Measurements from ENCODE around the gene SNX32.
"Not testable (repeated sequence)": the region's sequence is repeated elsewhere in the genome, so short reads cannot be mapped to it uniquely, and the experiment has no call there.

Gene SNX32

GRCh38 chr11:65888163-65888814, 54.5 kb downstream of the SNX32 start, which contains the start of gene FIBP:
Gene FIBP, minus strand, starts transcription at chr11:65888471. Its CDS starts 53 bp downstream, at chr11:65888418.
- Histone ChIP-seq H3K79me2 (ENCODE audit: insufficient read depth, low read length) (peaks cover 68% of the 10 kb centered on the region), H3F3A (ENCODE audit: low read depth) (no peaks in the 10 kb centered on the region; the same call in 1 of the 2 replicates), H3K9me3 (ENCODE audit: insufficient read depth, low read depth, low read length) (no peaks in the 10 kb centered on the region), H3K36me3 (ENCODE audit: insufficient read depth, low read length) (peaks cover 11% of the 10 kb centered on the region; the same call in 1 of the 2 replicates), H2AFZ (ENCODE audit: low read length) (peak within 1 kb of the TSS; percentile 90), H3K4me1 (ENCODE audit: insufficient read depth, low read length, poor library complexity, severe bottlenecking) (peaks cover 65% of the 10 kb centered on the region), H3K9ac (ENCODE audit: low read depth, low read length, poor library complexity, severe bottlenecking) (peak within 1 kb of the TSS; percentile 82), H3K27me3 (ENCODE audit: insufficient read depth, low read length, poor library complexity, severe bottlenecking) (no peaks in the 10 kb centered on the region), H4K20me1 (ENCODE audit: insufficient read depth, low read length, poor library complexity, severe bottlenecking) (peaks cover 25% of the 10 kb centered on the region), H3K4me3 (ENCODE audit: low read length, poor library complexity, severe bottlenecking) (peak within 1 kb of the TSS; percentile 85), H3K4me2 (ENCODE audit: low read depth, low read length, poor library complexity, severe bottlenecking) (peak within 1 kb of the TSS; percentile 92), H3K9me2 (replicated peaks; ENCODE audit: low read depth, low read length) (no peaks in the 10 kb centered on the region)
- TF ChIP-seq EZH2phosphoT487 (IDR thresholded peaks at IDR 0.05; ENCODE audit: borderline replicate concordance): no peak
- TF ChIP-seq CTCF (conservative IDR thresholded peaks at IDR 0.05; ENCODE audit: low read length): peak; percentile 68

- H3F3A ChIP-seq (ENCODE audit: low read depth): peaks cover 3% of the 10 kb centered on the region; the same call in 1 of the 2 replicates
- no peaks in the 10 kb centered on the region for H3K27me3 ChIP-seq (ENCODE audit: insufficient read depth, low read length, poor library complexity, severe bottlenecking)
- peaks cover 53% of the 10 kb centered on the region for H3K79me2 ChIP-seq (ENCODE audit: insufficient read depth, low read length)
- peak within 1 kb of the TSS; percentile 52 for H2AFZ ChIP-seq (ENCODE audit: low read length)
- no peaks in the 10 kb centered on the region for H3K9me3 ChIP-seq (ENCODE audit: insufficient read depth, low read depth, low read length)
- H3K9ac ChIP-seq (ENCODE audit: low read depth, low read length, poor library complexity, severe bottlenecking): peak within 1 kb of the TSS; percentile 98
- H4K20me1 ChIP-seq (ENCODE audit: insufficient read depth, low read length, poor library complexity, severe bottlenecking): peaks cover 19% of the 10 kb centered on the region
- TF ChIP-seq CTCF (conservative IDR thresholded peaks at IDR 0.05; ENCODE audit: low read length): no peak; the same call in 1 of the 2 replicates
- no peak for TF ChIP-seq EZH2phosphoT487 (IDR thresholded peaks at IDR 0.05; ENCODE audit: borderline replicate concordance)
- H3K4me1 ChIP-seq (ENCODE audit: insufficient read depth, low read length, poor library complexity, severe bottlenecking): peaks cover 62% of the 10 kb centered on the region
- peak within 1 kb of the TSS; percentile 85 for H3K4me3 ChIP-seq (ENCODE audit: low read length, poor library complexity, severe bottlenecking)
- peak within 1 kb of the TSS; percentile 92 for H3K4me2 ChIP-seq (ENCODE audit: low read depth, low read length, poor library complexity, severe bottlenecking)
- no peaks in the 10 kb centered on the region for H3K36me3 ChIP-seq (ENCODE audit: insufficient read depth, low read length)
- H3K9me2 ChIP-seq (replicated peaks; ENCODE audit: low read depth, low read length): no peaks in the 10 kb centered on the region
Observed at GRCh38 chr11:65890324-65891218, 56.8 kb downstream of the SNX32 start, which contains the start of gene CCDC85B. Gene CCDC85B, plus strand, starts transcription at chr11:65890673. Its CDS starts 111 bp downstream, at chr11:65890784.

GRCh38 chr11:65891219-65892136, 57.7 kb downstream of the SNX32 start:
- peaks cover 44% of the 10 kb centered on the region for H3K79me2 ChIP-seq (ENCODE audit: insufficient read depth, low read length)
- H3K9me2 ChIP-seq (replicated peaks; ENCODE audit: low read depth, low read length): no peaks in the 10 kb centered on the region
- H2AFZ ChIP-seq (ENCODE audit: low read length): no peak overlapping the region; the same call in 1 of the 2 replicates
- no peaks in the 10 kb centered on the region for H3K27me3 ChIP-seq (ENCODE audit: insufficient read depth, low read length, poor library complexity, severe bottlenecking)
- peak overlapping the region; percentile 85 for H3K4me3 ChIP-seq (ENCODE audit: low read length, poor library complexity, severe bottlenecking)
- TF ChIP-seq CTCF (conservative IDR thresholded peaks at IDR 0.05; ENCODE audit: low read length): peak; percentile 82
- no peak for TF ChIP-seq EZH2phosphoT487 (IDR thresholded peaks at IDR 0.05; ENCODE audit: borderline replicate concordance)
- no peaks in the 10 kb centered on the region for H3K9me3 ChIP-seq (ENCODE audit: insufficient read depth, low read depth, low read length)
- H3K4me1 ChIP-seq (ENCODE audit: insufficient read depth, low read length, poor library complexity, severe bottlenecking): peaks cover 58% of the 10 kb centered on the region
- no peaks in the 10 kb centered on the region for H3K36me3 ChIP-seq (ENCODE audit: insufficient read depth, low read length)
- peaks cover 3% of the 10 kb centered on the region; the same call in 1 of the 2 replicates for H3F3A ChIP-seq (ENCODE audit: low read depth)
- H3K4me2 ChIP-seq (ENCODE audit: low read depth, low read length, poor library complexity, severe bottlenecking): peak overlapping the region; percentile 92
- peaks cover 19% of the 10 kb centered on the region for H4K20me1 ChIP-seq (ENCODE audit: insufficient read depth, low read length, poor library complexity, severe bottlenecking)
- peak overlapping the region; percentile 98 for H3K9ac ChIP-seq (ENCODE audit: low read depth, low read length, poor library complexity, severe bottlenecking)

GRCh38 chr11:65892137-65892540, 58.4 kb downstream of the SNX32 start:
- H3K4me1 ChIP-seq (ENCODE audit: insufficient read depth, low read length, poor library complexity, severe bottlenecking): peaks cover 53% of the 10 kb centered on the region

More at GRCh38 chr11:65892137-65892540, 58.4 kb downstream of the SNX32 start:
- H3K27me3 ChIP-seq (ENCODE audit: insufficient read depth, low read length, poor library complexity, severe bottlenecking); H3K36me3 ChIP-seq (ENCODE audit: insufficient read depth, low read length); H3K9me3 ChIP-seq (ENCODE audit: insufficient read depth, low read depth, low read length); H3K9me2 ChIP-seq (replicated peaks; ENCODE audit: low read depth, low read length); H2AFZ ChIP-seq (ENCODE audit: low read length); H3F3A ChIP-seq (ENCODE audit: low read depth): not testable (repeated sequence)
- Histone ChIP-seq H3K9ac (ENCODE audit: low read depth, low read length, poor library complexity, severe bottlenecking) (peak overlapping the region; percentile 98), H3K79me2 (ENCODE audit: insufficient read depth, low read length) (peaks cover 38% of the 10 kb centered on the region), H4K20me1 (ENCODE audit: insufficient read depth, low read length, poor library complexity, severe bottlenecking) (peaks cover 19% of the 10 kb centered on the region), H3K4me3 (ENCODE audit: low read length, poor library complexity, severe bottlenecking) (peak overlapping the region; percentile 85), H3K4me2 (ENCODE audit: low read depth, low read length, poor library complexity, severe bottlenecking) (peak overlapping the region; percentile 92)
